HCT116 (cell line): ENCODE measurements around the gene DCAF11. TPM values are rescaled to one million over a fixed set of nuclear protein-coding genes. Genes with fewer than 3 reads are reported as not detected.

ENCODE experiments used
- ATAC-seq: fragments of 200-7000 bp; cut with Tn5 transposase; 2 replicates; pipeline ENCODE4 v1.9.1; 2020; ENCODE audit warnings: mild to moderate bottlenecking, moderate library complexity
- BruUV-seq: library from RNA; stranded (reverse); fragments of 400-500 nt; replicated peaks from 2 replicates; lab custom pipeline; 2021; lab: Mats Ljungman, UMichigan
- CTCF ChIA-PET: fragments of 300-600 bp; sonication (Branson Sonifier 250); formaldehyde crosslinking; loops from one replicate; lab custom pipeline; 2021; ENCODE audit warnings: antibody characterized with exemption; lab: Charles Lee
- POLR2A ChIA-PET: fragments of 300-600, 350-600 bp; sonication (Branson Sonifier 250); formaldehyde crosslinking; loops from one replicate; lab custom pipeline; 2021; ENCODE audit warnings: antibody characterized with exemption; lab: Charles Lee
- RAD21 ChIA-PET, 2 experiments: fragments of 300-600 bp; sonication (Branson Sonifier 250); formaldehyde crosslinking; loops; one replicate each; lab custom pipeline; 2023; ENCODE audit warnings: low total read pairs in 2 of 2; ENCODE audit not compliant: uncharacterized antibody in 2 of 2, unreplicated experiment in 2 of 2, low non-redundant PET in 1 of 2; lab: Charles Lee
- DNase-seq: peaks from one replicate; pipeline ENCODE4 v3.0.0-alpha.2; 2010; ENCODE audit warnings: low read depth, low spot score
- H2AFZ ChIP-seq: fragments of 200-600 bp; shearing (Covaris generic), sonication (generic); 2 replicates; pipeline ENCODE4 v1.6.1; 2017; ENCODE audit warnings: low read depth, mixed run types, mixed read lengths, antibody characterized with exemption, low read length; ENCODE audit not compliant: poor library complexity, severe bottlenecking
- H3K27ac ChIP-seq: 2 replicates; pipeline ENCODE4 v1.5.1; 2012; ENCODE audit warnings: low read depth, low read length
- H3K27me3 ChIP-seq: fragments of 200-600 bp; sonication (generic); 2 replicates; pipeline ENCODE4 v1.6.1; 2016; ENCODE audit warnings: mixed run types, low read length, mixed read lengths; ENCODE audit not compliant: insufficient read depth
- H3K36me3 ChIP-seq, 2 experiments: fragments of 200-500 bp in 1 of 2; fragments of 200-600 bp in 1 of 2; sonication (Bioruptor generic) in 1 of 2; sonication (generic) in 1 of 2; 2 replicates each; pipeline versions ENCODE4 v1.5.1 to v1.6.1; 2014 to 2016; ENCODE audit warnings: low read length in 2 of 2, inconsistent platforms in 1 of 2, mixed read lengths in 1 of 2, mixed run types in 1 of 2; ENCODE audit not compliant: insufficient read depth in 2 of 2, control insufficient read depth in 1 of 2
- H3K4me1 ChIP-seq, 2 experiments: fragments of 200-600 bp in 1 of 2; sonication (generic) in 1 of 2; 2 replicates each; pipeline versions ENCODE4 v1.5.1 to v1.6.1; 2012 to 2017; ENCODE audit warnings: low read length in 2 of 2, inconsistent platforms in 1 of 2, mild to moderate bottlenecking in 1 of 2, mixed read lengths in 1 of 2, mixed run types in 1 of 2, moderate library complexity in 1 of 2; ENCODE audit not compliant: insufficient read depth in 2 of 2, control insufficient read depth in 1 of 2
- H3K4me2 ChIP-seq: fragments of 200-600 bp; sonication (generic); 2 replicates; pipeline ENCODE4 v1.6.1; 2017; ENCODE audit warnings: mixed run types, low read length, mixed read lengths
- H3K4me3 ChIP-seq, 2 experiments: fragments of 200-600 bp in 1 of 2; sonication (generic) in 1 of 2; replicated peaks in 1 of 2; 2 replicates each; pipeline ENCODE4 v1.5.1; 2011 to 2016; ENCODE audit warnings: low read length in 2 of 2, control low read depth in 1 of 2, low read depth in 1 of 2, mild to moderate bottlenecking in 1 of 2, mixed read lengths in 1 of 2, mixed run types in 1 of 2
- H3K79me2 ChIP-seq: fragments of 200-600 bp; sonication (generic); 2 replicates; pipeline ENCODE4 v1.6.1; 2017; ENCODE audit warnings: mild to moderate bottlenecking, mixed run types, low read length, moderate library complexity, mixed read lengths; ENCODE audit not compliant: insufficient read depth
- H3K9ac ChIP-seq: fragments of 200-600 bp; sonication (generic); 2 replicates; pipeline ENCODE4 v1.6.1; 2016; ENCODE audit warnings: low read length, mixed read lengths
- H3K9me2 ChIP-seq: fragments of 200-600 bp; sonication (generic), shearing (Covaris generic); 2 replicates; pipeline ENCODE4 v1.6.1; 2017; ENCODE audit warnings: mixed run types, mild to moderate bottlenecking, moderate library complexity; ENCODE audit not compliant: insufficient read depth
- H3K9me3 ChIP-seq, 2 experiments: fragments of 200-500 bp in 1 of 2; fragments of 200-600 bp in 1 of 2; sonication (Bioruptor generic) in 1 of 2; sonication (generic) in 1 of 2; 2 replicates each; pipeline ENCODE4 v1.6.1; 2014 to 2017; ENCODE audit warnings: low read length in 2 of 2, mixed read lengths in 2 of 2, inconsistent platforms in 1 of 2, low read depth in 1 of 2, mild to moderate bottlenecking in 1 of 2, mixed run types in 1 of 2, moderate library complexity in 1 of 2; ENCODE audit not compliant: control insufficient read depth in 1 of 2, insufficient read depth in 1 of 2
- H4K20me1 ChIP-seq: fragments of 200-600 bp; sonication (generic), shearing (Covaris generic); 2 replicates; pipeline ENCODE4 v1.6.1; 2017; ENCODE audit warnings: mixed run types, mild to moderate bottlenecking, moderate library complexity; ENCODE audit not compliant: insufficient read depth
- ATF3 ChIP-seq: IDR thresholded peaks from 2 replicates; pipeline ENCODE4 v1.6.1; 2012
- EGR1 ChIP-seq: IDR thresholded peaks from 2 replicates; pipeline ENCODE4 v1.6.1; 2012; ENCODE audit warnings: low read depth
- ELF1 ChIP-seq: IDR thresholded peaks from 2 replicates; pipeline ENCODE4 v1.6.1; 2012; ENCODE audit warnings: low read depth, borderline replicate concordance
- MAX ChIP-seq: IDR thresholded peaks from 2 replicates; pipeline ENCODE4 v1.6.1; 2012
- POLR2AphosphoS5 ChIP-seq: IDR thresholded peaks from 2 replicates; pipeline ENCODE4 v1.6.1; 2011; ENCODE audit warnings: mild to moderate bottlenecking, low read depth, low read length, moderate library complexity
- RAD21 ChIP-seq: IDR thresholded peaks from 2 replicates; pipeline ENCODE4 v1.6.1; 2012; ENCODE audit warnings: low read depth, mild to moderate bottlenecking
- REST ChIP-seq: IDR thresholded peaks from 2 replicates; pipeline ENCODE4 v1.6.1; 2012; ENCODE audit warnings: low read depth
- TCF7L2 ChIP-seq: IDR thresholded peaks from 2 replicates; pipeline ENCODE4 v1.7.0; 2011; ENCODE audit warnings: borderline replicate concordance, inconsistent platforms; ENCODE audit not compliant: insufficient read depth, insufficient read length; ENCODE audit errors: extremely low read depth
- YY1 ChIP-seq: IDR thresholded peaks from 2 replicates; pipeline ENCODE4 v1.6.1; 2011; ENCODE audit warnings: low read length, low read depth, moderate library complexity, mild to moderate bottlenecking; ENCODE audit not compliant: insufficient replicate concordance; ENCODE audit errors: extremely low read depth
- intact Hi-C: fragments of 100-400 bp; cut with micrococcal nuclease; formaldehyde crosslinking; loops from 2 replicates; pipeline ENCODE4 v1.10.0; 2022
- total RNA-seq: library from RNA; stranded (reverse); gene quantifications from one replicate; pipeline ENCODE4 v1.2.1, GENCODE V29; 2021; ENCODE audit not compliant: unreplicated experiment

The DCAF11 gene
- total RNA-seq, 1 experiment from 2014 or later, result 47.5 TPM

- Histone ChIP-seq H3K79me2 (peaks cover 3% of the 10 kb centered on the region; the same call in 1 of the 2 replicates), H2AFZ (no peak overlapping the region), H3K36me3 (no peaks in the 10 kb centered on the region), H3K27me3 (no peaks in the 10 kb centered on the region), H3K9ac (no peak overlapping the region), H3K27ac (no peak overlapping the region), H3K4me2 (no peak overlapping the region), H3K9me3 (no peaks in the 10 kb centered on the region), H3K4me3 (no peak overlapping the region), H4K20me1 (no peaks in the 10 kb centered on the region), H3K9me2 (no peaks in the 10 kb centered on the region), H3K4me1 (peaks cover 9 to 13% of the 10 kb centered on the region in 2 experiments)
- no peak for ATAC-seq
- TF ChIP-seq TCF7L2, result no peak
- TF ChIP-seq POLR2AphosphoS5, result no peak
- TF ChIP-seq ATF3, result no peak
- no peak for TF ChIP-seq MAX
- no peak for TF ChIP-seq REST
- TF ChIP-seq ELF1, result no peak
- no peak for TF ChIP-seq RAD21
- no peak for TF ChIP-seq YY1
- no peak for TF ChIP-seq EGR1
- ChIA-PET CTCF (interaction anchor here (1.0 to 6.3 kb wide), 7 partner anchors 9 to 71 kb away, joined by 3 to 149 read pairs (median 9); partner anchors contain the start of genes DCAF11, IRF9, NRL and RNF31), POLR2A (interaction anchor here (1.2 to 4.5 kb wide), 2 partner anchors 25 to 32 kb away, joined by 3 to 38 read pairs; partner anchors contain the start of genes DCAF11 and NRL), RAD21 (interaction anchor here (2.9 to 4.6 kb wide), 2 partner anchors 32 kb away, joined by 29 to 35 read pairs; no protein-coding TSS in a partner anchor)
- BruUV-seq, result no TSS peak
- DNase-seq, result no peak
- intact Hi-C loops, result loop anchor here (1.0 to 10.0 kb wide), 2 partner anchors 32 to 105 kb away; partner anchors contain the start of gene DHRS4L2
These were observed 24.7 kb upstream of the DCAF11 start for GRCh38 chr14:24089890-24090289.
